Panc1 (cell line): ENCODE measurements around the gene FCHSD2. TPM values are rescaled to one million over a fixed set of nuclear protein-coding genes. Genes with fewer than 3 reads are reported as not detected.

Experiments used
- ATAC-seq: fragments of 200-7000 bp; cut with Tn5 transposase; 2 replicates; pipeline ENCODE4 v1.9.1; 2020; ENCODE audit warnings: mild to moderate bottlenecking, moderate library complexity
- BruUV-seq: library from RNA; stranded (reverse); fragments of 400-500 nt; replicated peaks from 2 replicates; lab custom pipeline; 2021; lab: Mats Ljungman, UMichigan
- CTCF ChIA-PET: fragments of 300-600 bp; sonication (Branson Sonifier 250); formaldehyde crosslinking; loops from one replicate; lab custom pipeline; 2022; ENCODE audit warnings: antibody characterized with exemption; lab: Charles Lee
- POLR2A ChIA-PET: fragments of 300-600 bp; sonication (Branson Sonifier 250); formaldehyde crosslinking; loops from one replicate; lab custom pipeline; 2022; ENCODE audit warnings: antibody characterized with exemption; lab: Charles Lee
- DNase-seq: peaks from one replicate; pipeline ENCODE4 v3.0.0-alpha.2; 2010; ENCODE audit warnings: low read depth, low spot score
- H3K27ac ChIP-seq: 2 replicates; pipeline ENCODE4 v1.5.1; 2011; ENCODE audit warnings: mild to moderate bottlenecking, low read length, inconsistent platforms
- H3K27me3 ChIP-seq: fragments of 200-500 bp; sonication (Bioruptor generic); 2 replicates; pipeline ENCODE4 v1.6.0; 2014; ENCODE audit warnings: low read length, inconsistent platforms; ENCODE audit not compliant: control insufficient read depth, insufficient read depth
- H3K36me3 ChIP-seq: fragments of 200-500 bp; sonication (Bioruptor generic); 2 replicates; pipeline ENCODE4 v1.5.1; 2014; ENCODE audit warnings: inconsistent platforms, mild to moderate bottlenecking, low read length, moderate library complexity; ENCODE audit not compliant: control insufficient read depth, insufficient read depth
- H3K4me1 ChIP-seq: 2 replicates; pipeline ENCODE4 v1.5.1; 2011; ENCODE audit warnings: inconsistent platforms, mild to moderate bottlenecking, low read length, moderate library complexity; ENCODE audit not compliant: control insufficient read depth, insufficient read depth
- H3K4me3 ChIP-seq, 2 experiments: 2 replicates each; pipeline ENCODE4 v1.5.1; 2011 to 2012; ENCODE audit warnings: low read depth in 2 of 2, low read length in 2 of 2, mild to moderate bottlenecking in 2 of 2, inconsistent platforms in 1 of 2, moderate library complexity in 1 of 2
- H3K9me3 ChIP-seq: fragments of 200-500 bp; sonication (Bioruptor generic); 2 replicates; pipeline ENCODE4 v1.5.1; 2014; ENCODE audit warnings: low read depth, mild to moderate bottlenecking, inconsistent platforms, low read length, moderate library complexity; ENCODE audit not compliant: control insufficient read depth, insufficient read depth
- CTCF ChIP-seq: fragments of 450-650 bp; IDR thresholded peaks from 2 replicates; pipeline ENCODE4 v1.5.1; 2017; ENCODE audit warnings: mild to moderate bottlenecking
- POLR2AphosphoS5 ChIP-seq: IDR thresholded peaks from 2 replicates; pipeline ENCODE4 v1.6.1; 2012; ENCODE audit warnings: mild to moderate bottlenecking, low read depth, low read length, moderate library complexity
- SIN3A ChIP-seq: IDR thresholded peaks from 2 replicates; pipeline ENCODE4 v1.6.1; 2012; ENCODE audit warnings: low read depth, mild to moderate bottlenecking, low read length, moderate library complexity, borderline replicate concordance; ENCODE audit not compliant: insufficient read depth
- TCF7L2 ChIP-seq: IDR thresholded peaks from 2 replicates; pipeline ENCODE4 v1.6.1; 2011; ENCODE audit warnings: mild to moderate bottlenecking, low read depth, low read length, inconsistent platforms
- in situ Hi-C: cut with HindIII; loops from 2 replicates; pipeline ENCODE4 v1.10.0; 2016; ENCODE audit warnings: low sequenced_read_pairs, low pct_unique_long_range_greater_than_20kb
- intact Hi-C: fragments of 100-400 bp; cut with micrococcal nuclease; formaldehyde crosslinking; loops from one replicate; pipeline ENCODE4 v1.10.0; 2022; ENCODE audit not compliant: unreplicated experiment
- total RNA-seq: library from RNA; stranded (reverse); gene quantifications from one replicate; pipeline ENCODE4 v1.2.1, GENCODE V29; 2021; ENCODE audit not compliant: unreplicated experiment
- TF ChIP-seq, protein P1 (sequence below), 2 experiments: IDR thresholded peaks; 2 replicates each; pipeline ENCODE4 v1.6.1; 2011 to 2012; ENCODE audit warnings: low read depth in 2 of 2, control low read depth in 1 of 2, low read length in 1 of 2, mild to moderate bottlenecking in 1 of 2, moderate library complexity in 1 of 2; ENCODE audit not compliant: insufficient read depth in 1 of 2

FCHSD2 gene
- total RNA-seq, 1 experiment from 2014 or later: 31.8 TPM

DNA sequence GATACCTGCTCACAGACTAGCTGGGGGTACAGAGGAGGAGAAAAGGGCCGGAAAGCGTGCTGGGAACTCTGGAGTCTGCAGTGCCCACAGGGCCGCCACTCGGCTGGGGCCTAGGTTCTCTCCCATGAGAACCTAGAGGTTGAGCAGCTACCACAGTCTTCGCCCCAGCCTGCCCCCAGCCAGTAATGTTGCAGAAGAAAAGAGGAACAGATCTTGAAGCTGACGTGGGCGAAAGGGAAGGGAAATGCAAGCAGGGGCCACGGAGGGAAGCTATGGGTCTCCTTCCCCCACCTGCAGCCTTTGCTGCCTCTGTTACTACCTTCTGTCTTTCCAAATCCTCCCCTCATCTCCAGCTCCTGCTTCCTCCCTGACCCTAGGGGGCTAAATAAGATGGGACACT lies 47.2 kb upstream of the FCHSD2 start:
- Histone ChIP-seq H3K36me3 (no peaks in the 10 kb centered on the region), H3K9me3 (no peaks in the 10 kb centered on the region), H3K4me3 (no peak overlapping the region), H3K27ac (no peak overlapping the region), H3K4me1 (peaks cover 5% of the 10 kb centered on the region; the same call in 1 of the 2 replicates), H3K27me3 (no peaks in the 10 kb centered on the region)
- in situ Hi-C loops: no loop called here
- DNase-seq (no peak), ATAC-seq (no peak)
- no peak for TF ChIP-seq TCF7L2
- TF ChIP-seq POLR2AphosphoS5: no peak
- TF ChIP-seq, protein P1, sequence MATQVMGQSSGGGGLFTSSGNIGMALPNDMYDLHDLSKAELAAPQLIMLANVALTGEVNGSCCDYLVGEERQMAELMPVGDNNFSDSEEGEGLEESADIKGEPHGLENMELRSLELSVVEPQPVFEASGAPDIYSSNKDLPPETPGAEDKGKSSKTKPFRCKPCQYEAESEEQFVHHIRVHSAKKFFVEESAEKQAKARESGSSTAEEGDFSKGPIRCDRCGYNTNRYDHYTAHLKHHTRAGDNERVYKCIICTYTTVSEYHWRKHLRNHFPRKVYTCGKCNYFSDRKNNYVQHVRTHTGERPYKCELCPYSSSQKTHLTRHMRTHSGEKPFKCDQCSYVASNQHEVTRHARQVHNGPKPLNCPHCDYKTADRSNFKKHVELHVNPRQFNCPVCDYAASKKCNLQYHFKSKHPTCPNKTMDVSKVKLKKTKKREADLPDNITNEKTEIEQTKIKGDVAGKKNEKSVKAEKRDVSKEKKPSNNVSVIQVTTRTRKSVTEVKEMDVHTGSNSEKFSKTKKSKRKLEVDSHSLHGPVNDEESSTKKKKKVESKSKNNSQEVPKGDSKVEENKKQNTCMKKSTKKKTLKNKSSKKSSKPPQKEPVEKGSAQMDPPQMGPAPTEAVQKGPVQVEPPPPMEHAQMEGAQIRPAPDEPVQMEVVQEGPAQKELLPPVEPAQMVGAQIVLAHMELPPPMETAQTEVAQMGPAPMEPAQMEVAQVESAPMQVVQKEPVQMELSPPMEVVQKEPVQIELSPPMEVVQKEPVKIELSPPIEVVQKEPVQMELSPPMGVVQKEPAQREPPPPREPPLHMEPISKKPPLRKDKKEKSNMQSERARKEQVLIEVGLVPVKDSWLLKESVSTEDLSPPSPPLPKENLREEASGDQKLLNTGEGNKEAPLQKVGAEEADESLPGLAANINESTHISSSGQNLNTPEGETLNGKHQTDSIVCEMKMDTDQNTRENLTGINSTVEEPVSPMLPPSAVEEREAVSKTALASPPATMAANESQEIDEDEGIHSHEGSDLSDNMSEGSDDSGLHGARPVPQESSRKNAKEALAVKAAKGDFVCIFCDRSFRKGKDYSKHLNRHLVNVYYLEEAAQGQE (IDR thresholded peaks at IDR 0.05; ENCODE audit: insufficient read depth in 1 of 2, low read depth in 2 of 2, low read length in 1 of 2): no peak
- TF ChIP-seq SIN3A: no peak
- TF ChIP-seq CTCF: no peak
- BruUV-seq: no TSS peak
- ChIA-PET CTCF (interaction anchor here (0.7 to 0.8 kb wide), 2 partner anchors 80 to 362 kb away, joined by 3 read pairs; no protein-coding TSS in a partner anchor), POLR2A (no interaction called here)
- intact Hi-C loops: no loop called here

DNA sequence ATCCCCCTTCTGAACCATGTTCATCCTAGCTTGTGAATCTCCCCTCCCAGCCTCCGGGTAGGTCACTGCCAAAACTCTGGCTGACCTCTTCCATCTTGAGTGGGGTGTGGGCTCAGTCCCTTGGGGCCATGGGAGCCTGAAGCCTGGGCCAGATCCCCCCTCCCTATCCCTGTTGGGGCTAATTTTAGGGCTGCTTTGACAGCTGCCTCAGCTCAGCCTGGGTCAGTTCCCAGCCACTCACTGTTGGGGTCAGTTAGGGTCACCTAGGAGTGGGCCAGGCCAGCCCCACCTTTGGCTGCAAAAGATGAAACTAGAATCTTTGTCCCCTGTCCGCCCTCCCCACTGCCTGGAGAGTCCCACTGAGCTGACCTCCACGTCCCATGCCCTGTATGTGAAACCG lies 46.2 kb upstream of the FCHSD2 start:
- Histone ChIP-seq H3K4me1 (peaks cover 5% of the 10 kb centered on the region; the same call in 1 of the 2 replicates), H3K27me3 (no peaks in the 10 kb centered on the region), H3K27ac (no peak overlapping the region), H3K9me3 (no peaks in the 10 kb centered on the region), H3K36me3 (no peaks in the 10 kb centered on the region), H3K4me3 (no peak overlapping the region)
- no TSS peak for BruUV-seq
- no peak for DNase-seq
- TF ChIP-seq POLR2AphosphoS5: no peak
- TF ChIP-seq, protein P1 (IDR thresholded peaks at IDR 0.05; ENCODE audit: insufficient read depth in 1 of 2, low read depth in 2 of 2, low read length in 1 of 2): no peak
- no peak for TF ChIP-seq SIN3A
- no peak for TF ChIP-seq TCF7L2
- no peak for TF ChIP-seq CTCF
- ChIA-PET POLR2A (no interaction called here), CTCF (interaction anchor here (0.6 to 0.8 kb wide), 3 partner anchors 133 to 361 kb away, joined by 3 to 4 read pairs (median 4); no protein-coding TSS in a partner anchor)
- in situ Hi-C loops (no loop called here), intact Hi-C loops (no loop called here)
- ATAC-seq: no peak
